Heart left ventricle (tissue), 13 donors: ENCODE measurements around the gene GZMM.

Experiments
- POLR2A ChIP-seq, 2 donors: fragments of 450-650 bp; IDR thresholded peaks; one replicate each; pipeline ENCODE4 v1.6.1; 2017; ENCODE audit warnings: antibody characterized with exemption in 2 of 2, mild to moderate bottlenecking in 2 of 2, moderate library complexity in 2 of 2
- TF ChIP-seq, protein P1 (sequence below), 12 donors: fragments of 200-600 bp; sonication (generic) in 4 of 12; IDR thresholded peaks; one replicate each; pipeline versions ENCODE4 v1.5.0 to v1.8.0; 2018 to 2022; ENCODE audit warnings: antibody characterized with exemption in 12 of 12, mild to moderate bottlenecking in 5 of 12
- donor health status: ischemic (EF 13 %, LVEDD 7.1; RV severe dilation, severe dysfunction).
- donor health status: DM: no; HTN: yes; CAD: no.
- donor health status: DM: no; HTN: no; CAD: no.
- donor health status: ischemic (EF 25% LVEDD 6.9; RV normal size, moderate dysfunction).
- donor health status: ischemic (EF 25% LVEDD 5.7; RV mildly dilated, moderate dysfunction).
- donor health status: ischemic (EF 35%, LVEDD 5.7; RV mildly dilated, moderate dysfunction).
- donor health status: nonischemic (EF 11% LVEDD 7.7; RV severe dilation, severe dysfunction).
- donor health status: DM: yes; HTN: yes; CAD: no.
- donor health status: PGD.
- donor health status: ischemic (EF 29% LVEDD 5.4; RV normal size, mild dysfunction).
- donor health status: nonischemic (EF 23%, LVEDD 6.1; RV moderate dilation, normal function).

DNA sequence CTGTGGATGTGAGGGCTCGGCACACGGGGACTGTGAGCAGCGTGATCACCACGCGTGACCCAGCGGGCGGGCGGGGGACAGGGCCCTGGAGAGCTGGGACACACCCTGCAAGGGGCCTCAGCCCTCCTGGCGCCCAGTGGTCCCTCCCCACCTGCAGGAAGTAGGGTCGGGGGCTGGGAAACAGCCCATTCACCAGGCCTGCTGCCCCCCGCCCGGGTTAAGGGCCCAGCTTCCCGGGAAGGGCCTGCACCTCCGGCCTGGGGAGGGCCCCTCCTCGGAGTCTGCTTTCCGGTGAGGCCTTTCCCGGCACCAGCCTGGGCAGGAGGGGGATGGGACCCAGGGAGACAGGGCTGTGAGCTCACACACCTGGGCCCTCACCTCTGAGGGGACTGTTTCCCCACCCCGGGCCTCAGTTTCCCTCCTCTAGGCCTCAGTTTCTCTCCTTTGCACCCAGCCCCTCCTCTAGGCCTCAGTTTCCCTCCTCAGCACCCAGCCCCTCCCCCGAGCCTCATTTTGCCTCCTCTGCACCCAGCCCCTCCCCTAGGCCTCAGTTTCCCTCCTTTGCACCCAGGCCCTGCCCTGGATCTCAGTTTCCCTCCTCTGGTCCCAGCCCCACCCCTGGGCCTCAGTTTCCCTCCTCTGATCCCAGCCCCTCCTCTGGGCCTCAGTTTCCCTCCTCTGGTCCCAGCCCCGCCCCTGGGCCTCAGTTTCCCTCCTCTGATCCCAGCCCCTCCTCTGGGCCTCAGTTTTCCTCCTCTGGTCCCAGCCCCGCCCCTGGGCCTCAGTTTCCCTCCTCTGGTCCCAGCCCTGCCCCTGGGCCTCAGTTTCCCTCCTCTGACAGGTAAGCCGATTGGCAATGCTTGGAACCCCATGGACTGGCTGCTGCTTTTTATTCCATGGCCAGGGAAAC lies 49.4 kb upstream of the GZMM start:
- TF ChIP-seq, protein P1, sequence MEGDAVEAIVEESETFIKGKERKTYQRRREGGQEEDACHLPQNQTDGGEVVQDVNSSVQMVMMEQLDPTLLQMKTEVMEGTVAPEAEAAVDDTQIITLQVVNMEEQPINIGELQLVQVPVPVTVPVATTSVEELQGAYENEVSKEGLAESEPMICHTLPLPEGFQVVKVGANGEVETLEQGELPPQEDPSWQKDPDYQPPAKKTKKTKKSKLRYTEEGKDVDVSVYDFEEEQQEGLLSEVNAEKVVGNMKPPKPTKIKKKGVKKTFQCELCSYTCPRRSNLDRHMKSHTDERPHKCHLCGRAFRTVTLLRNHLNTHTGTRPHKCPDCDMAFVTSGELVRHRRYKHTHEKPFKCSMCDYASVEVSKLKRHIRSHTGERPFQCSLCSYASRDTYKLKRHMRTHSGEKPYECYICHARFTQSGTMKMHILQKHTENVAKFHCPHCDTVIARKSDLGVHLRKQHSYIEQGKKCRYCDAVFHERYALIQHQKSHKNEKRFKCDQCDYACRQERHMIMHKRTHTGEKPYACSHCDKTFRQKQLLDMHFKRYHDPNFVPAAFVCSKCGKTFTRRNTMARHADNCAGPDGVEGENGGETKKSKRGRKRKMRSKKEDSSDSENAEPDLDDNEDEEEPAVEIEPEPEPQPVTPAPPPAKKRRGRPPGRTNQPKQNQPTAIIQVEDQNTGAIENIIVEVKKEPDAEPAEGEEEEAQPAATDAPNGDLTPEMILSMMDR (IDR thresholded peaks at IDR 0.05): no peak
- TF ChIP-seq POLR2A (IDR thresholded peaks at IDR 0.05): no peak
